GM23338 (cell line): Measurements from ENCODE around the gene TAF8. TPM values are rescaled to one million over a fixed set of nuclear protein-coding genes. Genes with fewer than 3 reads are reported as not detected.
"Not testable (repeated sequence)": the region's sequence is repeated elsewhere in the genome, so short reads cannot be mapped to it uniquely, and the experiment has no call there.

Experiments used
- ATAC-seq: fragments of 200-7000 bp; cut with Tn5 transposase; 3 replicates; pipeline ENCODE4 v1.9.1; 2020
- DNase-seq: peaks from one replicate; pipeline ENCODE4 v3.0.0-alpha.2; 2015; ENCODE audit warnings: low spot score
- H2AFZ ChIP-seq: fragments of 200-600 bp; sonication (generic); 2 replicates; pipeline ENCODE4 v1.8.0; 2016; ENCODE audit warnings: antibody characterized with exemption, mild to moderate bottlenecking, moderate library complexity
- H3F3A ChIP-seq: fragments of 200-600 bp; sonication (generic); replicated peaks from 2 replicates; pipeline ENCODE4 v1.8.0; 2017; ENCODE audit warnings: antibody characterized with exemption, mixed run types, low read depth
- H3K27ac ChIP-seq: fragments of 200-600 bp; sonication (generic); 2 replicates; pipeline ENCODE4 v1.6.1; 2016; ENCODE audit warnings: low read depth
- H3K27me3 ChIP-seq: fragments of 200-600 bp; sonication (generic); 2 replicates; pipeline ENCODE4 v1.8.0; 2016; ENCODE audit warnings: mild to moderate bottlenecking, mixed run types, moderate library complexity; ENCODE audit not compliant: insufficient read depth
- H3K36me3 ChIP-seq: fragments of 200-600 bp; sonication (generic); 2 replicates; pipeline ENCODE4 v1.8.0; 2016; ENCODE audit warnings: mild to moderate bottlenecking; ENCODE audit not compliant: insufficient read depth
- H3K4me1 ChIP-seq: fragments of 200-600 bp; sonication (generic); 2 replicates; pipeline ENCODE4 v1.8.0; 2016; ENCODE audit warnings: mild to moderate bottlenecking, moderate library complexity; ENCODE audit not compliant: insufficient read depth
- H3K4me2 ChIP-seq: fragments of 200-600 bp; sonication (generic); 2 replicates; pipeline ENCODE4 v1.7.1; 2017; ENCODE audit warnings: mixed run types
- H3K4me3 ChIP-seq: fragments of 200-600 bp; sonication (generic); 2 replicates; pipeline ENCODE4 v1.6.1; 2016; ENCODE audit warnings: mixed run types
- H3K79me2 ChIP-seq: fragments of 200-600 bp; sonication (generic); replicated peaks from 2 replicates; pipeline ENCODE4 v1.8.0; 2017; ENCODE audit warnings: mild to moderate bottlenecking; ENCODE audit not compliant: insufficient read depth
- H3K9me2 ChIP-seq: fragments of 200-600 bp; sonication (generic); 2 replicates; pipeline ENCODE4 v1.8.0; 2017; ENCODE audit not compliant: insufficient read depth
- H4K20me1 ChIP-seq: fragments of 200-600 bp; sonication (generic); replicated peaks from 2 replicates; pipeline ENCODE4 v1.8.0; 2017; ENCODE audit warnings: mild to moderate bottlenecking; ENCODE audit not compliant: insufficient read depth
- H3K27ac Mint-ChIP-seq: 2 replicates; pipeline ENCODE4 v1.8.0; 2020; ENCODE audit warnings: inconsistent platforms, mild to moderate bottlenecking, moderate library complexity, mixed read lengths
- H3K27me3 Mint-ChIP-seq: 3 replicates; pipeline ENCODE4 v1.8.0; 2022; ENCODE audit warnings: low read depth, mild to moderate bottlenecking, moderate library complexity, mixed read lengths, inconsistent platforms; ENCODE audit not compliant: insufficient read depth, poor library complexity
- H3K36me3 Mint-ChIP-seq: 3 replicates; pipeline ENCODE4 v1.8.0; 2021; ENCODE audit warnings: low read depth, mild to moderate bottlenecking, inconsistent platforms, moderate library complexity, mixed read lengths
- H3K4me1 Mint-ChIP-seq: 3 replicates; pipeline ENCODE4 v1.8.0; 2020; ENCODE audit warnings: mild to moderate bottlenecking, inconsistent platforms, mixed read lengths
- H3K4me3 Mint-ChIP-seq: 3 replicates; pipeline ENCODE4 v1.8.0; 2021; ENCODE audit warnings: moderate library complexity, mild to moderate bottlenecking, inconsistent platforms, mixed read lengths
- H3K9me3 Mint-ChIP-seq: 3 replicates; pipeline ENCODE4 v1.8.0; 2020; ENCODE audit warnings: moderate library complexity, mild to moderate bottlenecking, inconsistent platforms, mixed read lengths
- CREB1 ChIP-seq: fragments of 250-450 bp; sonication (Bioruptor Pico); IDR thresholded peaks from 2 replicates; pipeline ENCODE4 v1.5.0; 2020; ENCODE audit warnings: low read depth, mild to moderate bottlenecking, moderate library complexity
- EZH2 ChIP-seq: fragments of 200-600 bp; sonication (generic); IDR thresholded peaks from one replicate; pipeline ENCODE4 v1.8.0; 2017; ENCODE audit warnings: antibody characterized with exemption, mild to moderate bottlenecking, low read depth; ENCODE audit not compliant: unreplicated experiment
- EZH2phosphoT487 ChIP-seq: fragments of 200-600 bp; sonication (generic); IDR thresholded peaks from one replicate; pipeline ENCODE4 v1.8.1; 2018; ENCODE audit warnings: antibody characterized with exemption; ENCODE audit not compliant: unreplicated experiment
- JUNB ChIP-seq: IDR thresholded peaks from one replicate; pipeline ENCODE4 v1.6.1; 2016; ENCODE audit warnings: antibody characterized with exemption; ENCODE audit not compliant: unreplicated experiment
- NANOG ChIP-seq: IDR thresholded peaks from 2 replicates; pipeline ENCODE4 v1.6.1; 2016; ENCODE audit warnings: antibody characterized with exemption, borderline replicate concordance
- POLR2AphosphoS5 ChIP-seq: IDR thresholded peaks from 2 replicates; pipeline ENCODE4 v1.6.1; 2016; ENCODE audit warnings: antibody characterized with exemption, low read depth
- REST ChIP-seq: IDR thresholded peaks from one replicate; pipeline ENCODE4 v1.6.1; 2018; ENCODE audit warnings: antibody characterized with exemption; ENCODE audit not compliant: unreplicated experiment
- STAT1 ChIP-seq: IDR thresholded peaks from one replicate; pipeline ENCODE4 v1.6.1; 2016; ENCODE audit warnings: antibody characterized with exemption; ENCODE audit not compliant: unreplicated experiment
- ZNF114 ChIP-seq: fragments of 250-450 bp; sonication (Bioruptor Pico); IDR thresholded peaks from 2 replicates; pipeline ENCODE4 v1.5.0; 2020; ENCODE audit warnings: mild to moderate bottlenecking, moderate library complexity
- ZNF331 ChIP-seq: fragments of 250-450 bp; sonication (Bioruptor Pico); IDR thresholded peaks from 2 replicates; pipeline ENCODE4 v1.5.0; 2020; ENCODE audit warnings: low read depth, mild to moderate bottlenecking, moderate library complexity
- polyA plus RNA-seq: library from polyadenylated mRNA; unstranded; fragments of >200 nt; fragmentation: Nextera tagmentation; extraction: Ambion mirVana; gene quantifications from 2 replicates; pipeline ENCODE4 v1.2.1, GENCODE V29; 2016
- total RNA-seq: library from RNA; depleted of rRNA; stranded (reverse); fragments of >200 nt; shearing (Covaris generic); gene quantifications from 2 replicates; pipeline ENCODE4 v1.2.3, GENCODE V29; 2014
- TF ChIP-seq, protein P1 (sequence below), 2 experiments: fragments of 200-600 bp in 1 of 2; sonication (generic) in 1 of 2; conservative IDR thresholded peaks; 2 replicates each; pipeline versions ENCODE4 v1.5.1 to v1.6.1; 2016 to 2017; ENCODE audit warnings: antibody characterized with exemption in 2 of 2, low read depth in 2 of 2, mild to moderate bottlenecking in 2 of 2, moderate library complexity in 1 of 2

TAF8 gene
- total and polyA plus RNA-seq, 2 experiments from 2014 or later = 18.7 to 30.6 TPM

DNA sequence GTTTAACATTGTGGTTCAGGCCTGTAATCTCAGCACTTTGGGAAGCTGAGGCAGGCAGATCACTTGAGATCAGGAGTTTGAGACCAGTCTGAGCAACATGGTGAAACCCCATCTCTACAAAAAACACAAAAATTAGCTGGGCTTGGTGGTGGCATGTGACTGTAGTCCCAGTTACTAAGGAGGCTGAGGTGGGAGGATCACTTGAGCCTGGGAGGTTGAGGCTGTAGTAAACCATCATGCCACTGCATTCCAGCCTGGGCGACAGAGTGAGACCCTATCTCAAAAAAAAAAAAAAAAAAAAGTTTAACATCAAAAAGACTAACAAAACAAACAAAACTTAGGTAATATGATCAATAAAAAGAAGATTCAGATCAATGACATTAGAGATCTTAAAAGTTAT is 46.7 kb upstream of the TAF8 start:
- H3K4me1 ChIP-seq = not testable (repeated sequence)

GRCh38 chr6:42007286-42008137 is 42.8 kb upstream of the TAF8 start:
- no peak for ATAC-seq
- no peak overlapping the region for H3K27ac Mint-ChIP-seq
- H4K20me1 ChIP-seq = no peaks in the 10 kb centered on the region
- no peak for TF ChIP-seq STAT1
- no peak for TF ChIP-seq EZH2
- no peak for TF ChIP-seq CREB1 (CRISPR knock-in tag)
- TF ChIP-seq ZNF331 (CRISPR knock-in tag) = no peak
- TF ChIP-seq JUNB = no peak
- TF ChIP-seq, protein P1, sequence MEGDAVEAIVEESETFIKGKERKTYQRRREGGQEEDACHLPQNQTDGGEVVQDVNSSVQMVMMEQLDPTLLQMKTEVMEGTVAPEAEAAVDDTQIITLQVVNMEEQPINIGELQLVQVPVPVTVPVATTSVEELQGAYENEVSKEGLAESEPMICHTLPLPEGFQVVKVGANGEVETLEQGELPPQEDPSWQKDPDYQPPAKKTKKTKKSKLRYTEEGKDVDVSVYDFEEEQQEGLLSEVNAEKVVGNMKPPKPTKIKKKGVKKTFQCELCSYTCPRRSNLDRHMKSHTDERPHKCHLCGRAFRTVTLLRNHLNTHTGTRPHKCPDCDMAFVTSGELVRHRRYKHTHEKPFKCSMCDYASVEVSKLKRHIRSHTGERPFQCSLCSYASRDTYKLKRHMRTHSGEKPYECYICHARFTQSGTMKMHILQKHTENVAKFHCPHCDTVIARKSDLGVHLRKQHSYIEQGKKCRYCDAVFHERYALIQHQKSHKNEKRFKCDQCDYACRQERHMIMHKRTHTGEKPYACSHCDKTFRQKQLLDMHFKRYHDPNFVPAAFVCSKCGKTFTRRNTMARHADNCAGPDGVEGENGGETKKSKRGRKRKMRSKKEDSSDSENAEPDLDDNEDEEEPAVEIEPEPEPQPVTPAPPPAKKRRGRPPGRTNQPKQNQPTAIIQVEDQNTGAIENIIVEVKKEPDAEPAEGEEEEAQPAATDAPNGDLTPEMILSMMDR (conservative IDR thresholded peaks at IDR 0.05; ENCODE audit: low read depth in 2 of 2) = no peak
- TF ChIP-seq EZH2phosphoT487 = no peak
- no peak for TF ChIP-seq POLR2AphosphoS5
- TF ChIP-seq REST = no peak
- no peak for TF ChIP-seq NANOG
- no peak for TF ChIP-seq ZNF114 (CRISPR knock-in tag)

More for the DNA sequence above, 46.7 kb upstream of the TAF8 start:
- H3K4me1 Mint-ChIP-seq, H3K36me3 ChIP-seq, H2AFZ ChIP-seq, H3K36me3 Mint-ChIP-seq, ATAC-seq, H3K4me3 Mint-ChIP-seq, DNase-seq, H3K27ac Mint-ChIP-seq, H3K4me3 ChIP-seq, H3K27me3 Mint-ChIP-seq, H3F3A ChIP-seq, H3K9me3 Mint-ChIP-seq, H3K4me2 ChIP-seq, H3K27ac ChIP-seq, H3K79me2 ChIP-seq, H3K9me2 ChIP-seq, H3K27me3 ChIP-seq, H4K20me1 ChIP-seq: not testable (repeated sequence)

More at GRCh38 chr6:42007286-42008137, 42.8 kb upstream of the TAF8 start:
- peaks cover 14% of the 10 kb centered on the region; the same call in 1 of the 2 replicates for H3K4me1 ChIP-seq
- no peak overlapping the region; the same call in 2 of the 3 replicates for H3K4me3 Mint-ChIP-seq
- H3F3A ChIP-seq = peaks cover 6% of the 10 kb centered on the region; the same call in 1 of the 2 replicates
- no peak overlapping the region for H3K4me3 ChIP-seq
- peak overlapping the region; percentile 72; the same call in 1 of the 2 replicates for H2AFZ ChIP-seq
- no peaks in the 10 kb centered on the region for H3K27me3 ChIP-seq
- peaks cover 16% of the 10 kb centered on the region for H3K4me1 Mint-ChIP-seq
- H3K4me2 ChIP-seq = no peak overlapping the region
- no peak for DNase-seq
- H3K79me2 ChIP-seq = no peaks in the 10 kb centered on the region
- H3K27ac ChIP-seq = no peak overlapping the region
- H3K36me3 ChIP-seq = no peaks in the 10 kb centered on the region
- peaks cover 7% of the 10 kb centered on the region for H3K27me3 Mint-ChIP-seq
- H3K36me3 Mint-ChIP-seq = no peaks in the 10 kb centered on the region
- H3K9me3 Mint-ChIP-seq = no peaks in the 10 kb centered on the region
- no peaks in the 10 kb centered on the region for H3K9me2 ChIP-seq
